HG03066 (cell line): ENCODE data around the gene STX16.

Experiments used
- ATAC-seq: cut with Tn5 transposase; IDR thresholded peaks from one replicate; pipeline ENCODE4 v1.9.1; 2021; ENCODE audit warnings: low read depth; ENCODE audit not compliant: unreplicated experiment

The STX16 gene

DNA sequence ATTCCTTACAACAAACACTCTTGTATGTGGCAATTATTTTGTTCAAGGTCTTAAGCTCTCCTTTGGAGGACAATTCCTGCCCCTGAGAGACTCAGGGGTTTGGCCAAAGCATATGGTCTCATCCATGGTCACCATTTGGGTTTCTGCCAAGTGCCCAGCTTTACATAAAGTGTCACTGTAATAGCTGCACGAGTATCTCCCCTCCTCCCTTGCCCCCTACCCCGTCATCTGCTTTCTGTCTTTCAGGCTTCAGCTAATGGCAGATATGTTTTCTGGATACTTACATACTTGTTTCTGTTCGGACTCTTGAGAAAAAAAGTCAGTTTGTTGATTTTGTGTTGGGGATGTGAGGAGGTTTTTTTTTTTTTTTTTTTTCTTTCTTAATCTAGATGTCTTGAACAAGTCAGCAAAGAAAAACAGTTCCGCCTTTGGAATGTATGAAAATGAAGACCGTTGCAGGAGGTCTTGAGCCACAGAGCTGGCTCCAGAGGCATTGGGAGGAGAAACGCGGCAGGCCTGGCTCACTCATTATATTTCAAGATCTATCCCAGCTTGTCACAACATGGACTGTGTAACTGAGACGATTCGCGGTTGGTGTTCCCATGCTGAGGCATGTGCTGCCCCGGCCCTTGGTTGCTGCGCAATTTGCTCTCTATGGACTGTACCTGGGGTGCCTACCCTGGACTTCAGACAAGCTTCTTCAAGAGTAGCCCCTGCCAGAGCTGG, 32.6 kb upstream of the STX16 start:
- no peak for ATAC-seq

DNA sequence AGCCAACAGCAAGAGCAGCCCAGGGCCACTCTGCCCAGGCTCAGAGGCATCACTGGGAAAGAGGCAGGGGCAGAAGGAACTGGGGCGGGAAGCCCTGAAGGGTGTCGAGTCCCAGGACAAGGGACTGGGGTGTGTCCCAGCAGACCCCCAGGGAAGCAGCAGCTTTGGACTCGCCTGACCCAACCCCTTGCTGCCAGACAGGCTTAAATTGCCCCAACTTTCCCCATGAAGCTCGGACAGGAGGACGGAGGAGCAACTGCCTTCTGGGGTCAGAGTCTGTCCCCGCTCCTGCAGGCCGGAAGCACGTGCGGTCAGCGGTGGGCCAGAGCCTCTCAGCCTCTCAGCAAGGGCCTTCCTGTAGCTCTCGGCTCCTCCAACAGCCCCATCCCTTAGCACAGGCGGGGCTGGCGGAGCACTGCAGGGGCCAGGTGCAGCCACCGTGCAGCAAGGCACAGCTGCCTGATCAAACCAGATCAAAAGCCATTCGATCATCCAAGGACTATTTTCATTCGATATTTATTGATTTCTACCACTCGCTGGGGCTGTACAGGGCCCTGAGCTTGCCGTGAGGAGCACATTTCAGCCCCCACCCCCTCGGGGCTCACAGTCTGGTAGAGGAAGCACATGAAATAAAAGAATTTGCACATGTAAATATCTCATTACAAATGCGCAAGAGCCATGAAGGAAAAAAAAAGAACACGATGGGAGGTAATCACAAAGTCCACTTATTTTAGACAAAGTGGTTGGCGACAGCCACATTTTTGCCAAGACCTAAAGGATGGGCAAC, 31.8 kb upstream of the STX16 start:
- no peak for ATAC-seq

DNA sequence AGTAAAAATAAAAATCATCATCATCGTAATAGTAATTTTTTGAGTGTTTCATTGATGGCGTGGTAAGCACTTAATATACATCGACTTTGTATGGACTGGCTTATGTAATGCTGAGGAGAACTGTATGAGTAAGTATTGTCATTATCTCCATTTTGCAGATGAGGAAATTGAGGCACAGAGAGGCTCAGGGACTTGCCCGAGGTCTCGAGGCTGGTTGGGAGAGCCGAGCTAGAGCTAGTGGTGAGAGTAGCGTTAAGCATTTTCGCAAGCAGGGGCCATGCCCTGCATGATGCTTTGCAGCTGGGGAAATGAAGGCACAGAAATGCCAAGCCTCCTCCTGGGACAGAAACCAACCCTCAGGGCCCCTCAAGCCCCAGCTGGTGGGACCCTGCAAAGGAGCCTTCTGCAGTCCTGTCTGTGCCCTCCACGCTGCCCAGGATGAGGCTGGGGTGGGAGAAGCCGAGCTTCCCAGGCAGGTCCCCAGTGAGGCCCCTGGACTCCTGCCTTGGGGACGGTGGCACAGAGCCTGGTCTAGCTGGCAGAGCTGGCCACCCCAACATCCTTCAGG, 31.1 kb upstream of the STX16 start:
- ATAC-seq: no peak

DNA sequence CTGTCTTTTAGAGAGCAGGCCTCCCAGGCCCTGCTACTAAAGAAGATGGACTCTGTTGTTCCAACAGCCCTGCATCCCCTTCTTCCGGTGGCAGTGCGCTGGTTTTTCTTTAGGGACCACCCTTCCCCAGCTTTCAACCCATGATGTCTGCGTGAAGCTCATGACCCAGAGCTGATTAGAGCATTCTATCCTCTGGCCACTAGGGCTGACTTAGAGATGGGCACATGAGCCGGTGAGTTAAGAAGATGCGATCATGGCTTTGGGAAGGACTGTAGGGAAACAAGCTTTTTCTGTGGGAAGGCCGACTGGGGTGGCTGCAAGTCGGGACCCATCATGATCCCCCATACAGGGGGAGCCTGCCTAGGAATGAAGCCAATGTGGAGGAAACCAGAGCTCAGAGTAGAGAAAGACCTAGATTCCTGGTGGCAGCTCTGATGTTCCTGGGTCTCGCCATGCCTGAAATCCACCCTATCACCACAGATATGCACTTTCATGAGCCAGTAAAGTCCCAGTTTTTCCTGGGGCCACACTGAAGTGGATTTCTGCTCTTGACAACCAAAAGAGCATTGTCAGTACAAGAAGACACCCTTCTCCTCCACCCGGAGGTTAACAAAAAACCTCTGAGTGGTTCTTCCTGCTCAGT, 29.1 kb upstream of the STX16 start:
- no peak for ATAC-seq

DNA sequence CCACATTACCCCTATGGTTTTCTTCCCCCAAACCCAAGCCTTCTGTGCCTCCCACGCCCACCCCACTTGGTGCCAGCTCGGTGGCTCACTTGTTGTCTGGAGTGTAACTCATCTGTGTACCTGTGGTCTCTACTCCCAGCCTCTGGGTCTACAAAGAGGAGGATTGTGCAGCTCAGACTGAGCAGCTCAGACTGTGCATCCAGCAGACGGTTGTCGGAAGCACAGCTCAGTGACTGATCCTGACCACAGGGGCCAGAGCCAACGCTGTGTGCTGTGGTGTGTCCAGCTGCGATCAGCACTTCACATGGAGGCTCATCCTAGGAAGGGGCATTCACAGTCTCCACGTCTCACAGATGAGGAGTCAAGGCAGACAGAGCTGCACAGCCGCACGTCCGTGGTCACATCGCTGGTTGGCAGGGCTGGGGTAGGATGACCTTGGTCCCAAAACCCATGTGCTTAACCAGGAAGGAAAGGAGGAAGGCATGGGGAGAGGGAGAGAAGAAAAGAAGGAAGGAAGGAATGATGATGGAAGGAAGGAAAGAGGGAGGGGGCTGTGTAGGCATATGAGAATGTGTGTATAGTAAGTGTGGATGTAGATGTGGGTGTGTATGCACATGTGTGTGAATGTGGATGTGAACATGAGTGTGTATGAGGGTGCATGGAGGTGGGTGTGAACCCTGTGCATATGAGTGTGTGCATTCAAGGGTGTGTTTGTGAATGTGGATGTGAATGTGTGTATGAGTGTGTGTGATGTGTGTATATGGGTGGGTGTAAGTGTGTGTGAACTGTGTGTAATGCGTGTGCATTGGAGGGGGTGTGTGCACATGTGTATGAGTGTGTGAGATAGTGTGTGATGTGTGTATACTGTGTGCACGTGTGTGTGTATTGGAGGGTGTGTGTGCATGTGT, 28.2 kb upstream of the STX16 start:
- no peak for ATAC-seq

DNA sequence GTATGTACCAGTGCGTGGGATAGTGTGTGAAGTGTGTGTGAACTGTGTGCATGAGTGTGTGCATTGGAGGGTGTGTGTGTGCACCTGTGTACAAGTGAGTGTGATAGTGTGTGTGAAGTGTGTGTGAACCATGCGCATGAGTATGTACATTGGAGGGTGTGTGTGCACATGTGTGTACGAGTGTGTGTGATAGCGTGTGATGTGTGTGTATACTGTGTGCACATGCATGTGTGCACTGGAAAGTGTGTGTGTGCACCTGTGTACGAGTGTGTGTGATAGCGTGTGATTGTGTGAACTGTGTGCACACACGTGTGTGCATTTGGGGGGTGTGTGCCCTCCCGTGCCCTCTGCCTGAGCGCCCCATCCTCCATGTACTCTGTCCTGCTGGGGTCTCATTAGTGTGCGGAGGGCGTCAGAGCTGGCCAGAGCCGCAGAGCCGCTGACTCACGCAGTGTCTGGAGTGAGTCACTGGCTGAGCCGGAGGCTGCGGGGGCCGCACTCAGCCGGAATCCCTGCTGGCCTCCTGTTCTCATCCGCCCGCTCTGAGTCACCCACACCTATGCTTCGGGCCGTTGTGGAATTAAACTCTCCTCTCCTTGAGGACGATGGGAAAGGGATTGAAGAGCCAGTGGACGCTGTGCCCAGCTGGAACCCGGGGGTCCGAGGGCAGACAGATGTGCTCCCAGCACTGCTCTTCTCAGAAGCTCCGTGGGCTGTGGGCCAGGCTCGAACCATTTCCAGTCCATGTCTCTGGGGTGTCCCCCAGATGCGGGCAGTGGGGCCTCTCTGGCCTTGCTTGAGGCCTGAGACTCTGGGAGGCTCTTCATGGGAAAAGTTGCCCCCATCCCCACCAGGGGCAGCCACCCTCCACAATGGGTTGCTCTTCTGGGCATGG, 27.3 kb upstream of the STX16 start:
- no peak for ATAC-seq

DNA sequence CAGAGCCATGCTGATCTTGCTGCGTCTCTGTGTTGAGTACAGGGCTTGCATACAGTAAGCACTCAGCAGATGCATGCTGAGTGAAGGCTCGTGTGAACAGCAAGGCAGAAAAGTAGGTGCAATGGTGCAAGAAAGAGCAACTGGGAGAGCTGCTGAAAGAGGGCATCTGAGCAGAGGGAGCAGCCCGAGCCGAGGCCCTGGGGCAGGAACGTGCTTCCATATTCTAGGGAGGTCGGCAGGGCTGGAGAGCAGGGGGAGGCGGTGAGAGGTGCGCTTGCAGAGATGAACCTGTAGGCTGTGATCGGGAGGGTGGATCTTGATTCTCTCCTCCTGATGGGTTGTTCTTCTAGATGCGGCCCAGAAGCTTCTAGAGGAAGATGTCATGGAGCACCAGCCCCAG, 26.4 kb upstream of the STX16 start:
- ATAC-seq: no peak

DNA sequence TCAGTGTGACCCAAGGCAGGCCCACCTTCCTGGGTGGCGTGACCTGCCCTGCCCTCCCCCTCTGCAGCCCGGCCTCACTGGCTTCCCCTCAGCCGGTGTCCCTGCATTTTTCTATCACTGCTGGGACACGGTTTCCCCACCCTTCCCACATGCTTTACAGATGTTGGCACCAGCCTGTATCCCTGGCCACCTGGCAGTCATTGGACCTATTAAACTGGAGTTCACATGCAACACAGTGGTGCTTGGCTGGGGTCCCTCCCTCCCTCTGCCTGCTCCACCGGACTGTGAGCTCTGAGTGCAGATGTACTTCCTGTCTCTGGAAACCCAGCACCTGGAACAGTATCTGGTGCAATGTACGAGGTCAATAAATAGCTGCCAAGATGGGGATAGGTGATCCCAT, 25.5 kb upstream of the STX16 start:
- ATAC-seq: no peak

DNA sequence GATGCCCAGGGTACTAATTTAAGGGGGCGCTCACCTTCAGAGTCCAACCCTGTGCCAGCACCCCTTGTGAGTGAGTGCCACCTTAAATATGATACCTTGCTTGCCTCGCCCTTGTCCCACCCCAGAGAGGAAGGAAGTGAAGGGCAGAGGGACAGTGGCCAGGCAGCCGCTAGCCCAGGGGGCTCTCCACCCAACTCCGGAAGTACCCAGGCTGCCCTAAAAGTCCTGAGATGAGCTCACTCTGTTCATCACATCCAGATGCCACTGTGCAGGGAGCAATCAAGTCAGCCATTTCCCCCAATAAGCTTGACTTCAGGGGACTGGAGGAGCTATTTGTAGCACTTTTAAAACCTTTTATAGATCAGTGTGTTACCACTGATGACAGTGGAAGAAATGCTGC, 25.0 kb upstream of the STX16 start:
- ATAC-seq: no peak

DNA sequence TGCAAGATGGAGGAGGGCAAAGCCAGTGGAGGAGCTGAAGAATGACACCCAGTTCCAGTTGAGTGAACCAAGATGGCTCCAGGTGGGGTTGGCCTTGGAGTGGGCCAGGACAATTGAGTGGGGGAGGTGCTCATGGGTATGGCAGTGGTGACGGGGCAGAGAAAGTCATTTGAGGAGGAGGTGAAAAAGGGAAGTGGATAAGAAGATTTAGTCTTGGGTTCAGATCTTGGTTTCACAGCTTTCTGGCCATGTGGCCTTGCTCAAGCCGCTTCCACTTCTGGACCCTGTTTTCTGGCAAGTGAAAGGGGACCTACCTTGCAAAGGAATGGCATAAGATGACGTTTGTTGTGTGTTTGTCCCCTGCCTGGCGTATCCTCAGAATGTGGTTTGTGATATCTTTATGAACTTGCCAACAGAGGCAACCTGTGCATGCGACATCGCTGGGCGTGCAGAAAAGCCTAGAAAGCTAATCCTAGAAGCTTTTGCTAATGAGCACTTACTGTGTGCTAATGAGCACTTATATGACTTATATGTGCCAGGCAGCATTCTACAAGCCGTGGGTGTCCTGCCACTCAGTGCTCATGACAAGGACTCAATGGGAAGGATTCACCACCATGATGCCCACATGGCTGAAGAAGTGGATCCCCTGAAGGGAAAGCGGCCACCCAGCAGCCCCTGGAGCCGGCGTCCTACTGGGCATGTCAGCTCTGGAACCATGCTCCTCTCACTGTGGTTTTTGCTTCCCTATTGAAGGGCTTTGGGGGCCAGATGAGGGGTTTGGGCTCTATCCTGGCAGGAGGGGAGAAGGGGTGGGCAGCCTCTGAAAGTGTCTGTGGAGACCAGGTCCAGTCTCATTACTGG, 23.6 kb upstream of the STX16 start:
- no peak for ATAC-seq

DNA sequence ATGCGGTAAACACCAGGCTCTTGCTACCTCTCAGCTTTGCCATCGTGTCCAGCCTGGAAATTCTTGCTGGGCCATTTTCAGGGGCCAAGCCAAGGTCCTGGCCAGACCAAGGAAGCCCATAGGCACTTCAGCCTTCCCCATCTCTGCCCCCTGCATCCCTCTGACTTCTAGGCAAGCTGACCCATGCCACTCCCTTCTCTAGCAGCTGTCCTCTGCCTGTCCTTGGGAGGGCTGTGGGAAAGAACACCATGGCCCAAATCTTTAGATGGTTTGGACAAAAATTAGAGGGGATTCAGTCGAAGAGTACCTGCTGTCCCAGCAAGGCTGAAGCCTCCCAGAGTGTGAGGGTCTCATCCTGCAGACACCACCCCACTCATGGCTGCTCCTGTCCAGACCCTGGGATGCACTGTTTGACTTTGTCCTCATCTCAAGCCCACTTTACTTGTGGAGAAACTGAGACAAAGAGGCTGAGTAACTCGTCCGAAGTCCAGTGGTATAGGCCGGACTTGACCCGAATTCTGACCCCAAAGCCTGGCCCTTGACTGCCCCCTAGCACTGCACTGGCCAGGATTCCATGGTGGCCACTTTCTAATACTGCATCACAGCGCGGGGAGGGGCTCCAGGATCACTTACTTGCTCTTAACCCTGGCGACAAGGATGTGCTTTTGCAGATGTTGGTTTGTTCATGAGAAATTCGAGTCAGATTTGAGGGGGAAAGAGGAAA, 22.4 kb upstream of the STX16 start:
- no peak for ATAC-seq

DNA sequence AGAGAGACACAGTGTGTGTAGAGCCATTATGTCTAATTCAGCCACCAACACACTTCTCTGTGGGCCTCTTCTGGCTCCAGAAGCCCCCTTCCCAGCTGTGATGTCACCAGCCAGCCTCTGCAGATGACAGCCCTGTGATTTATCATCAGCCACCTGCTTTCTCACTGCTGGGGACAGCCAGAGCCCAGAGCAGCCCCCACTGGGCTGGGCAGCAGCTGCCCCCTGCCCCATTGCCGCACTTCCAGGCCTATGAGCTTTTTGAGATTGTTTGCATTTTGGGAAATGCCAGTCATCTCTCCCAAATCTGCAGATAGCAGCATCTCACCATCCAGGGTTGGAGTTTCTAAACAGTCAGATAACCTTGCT, 21.9 kb upstream of the STX16 start:
- no peak for ATAC-seq

DNA sequence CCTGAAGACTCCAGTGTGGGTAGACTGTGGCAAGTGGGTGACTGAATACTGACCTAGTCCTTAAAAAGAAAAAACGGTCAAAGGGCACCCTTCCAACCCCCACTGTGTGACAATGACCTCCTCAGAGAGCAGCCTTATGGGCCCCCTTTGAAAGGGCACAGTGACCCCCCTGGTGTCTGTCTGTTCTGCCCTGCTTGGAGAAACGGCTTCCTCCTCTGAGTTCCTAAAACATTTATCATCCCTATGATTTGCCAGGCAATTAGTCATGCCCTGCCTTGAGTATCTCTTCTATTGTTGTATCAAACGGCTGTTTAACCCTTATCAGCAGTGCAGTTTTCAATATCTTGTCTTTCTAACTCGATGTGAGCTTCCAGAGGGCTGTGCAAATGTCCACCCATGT, 21.0 kb upstream of the STX16 start:
- ATAC-seq: no peak

DNA sequence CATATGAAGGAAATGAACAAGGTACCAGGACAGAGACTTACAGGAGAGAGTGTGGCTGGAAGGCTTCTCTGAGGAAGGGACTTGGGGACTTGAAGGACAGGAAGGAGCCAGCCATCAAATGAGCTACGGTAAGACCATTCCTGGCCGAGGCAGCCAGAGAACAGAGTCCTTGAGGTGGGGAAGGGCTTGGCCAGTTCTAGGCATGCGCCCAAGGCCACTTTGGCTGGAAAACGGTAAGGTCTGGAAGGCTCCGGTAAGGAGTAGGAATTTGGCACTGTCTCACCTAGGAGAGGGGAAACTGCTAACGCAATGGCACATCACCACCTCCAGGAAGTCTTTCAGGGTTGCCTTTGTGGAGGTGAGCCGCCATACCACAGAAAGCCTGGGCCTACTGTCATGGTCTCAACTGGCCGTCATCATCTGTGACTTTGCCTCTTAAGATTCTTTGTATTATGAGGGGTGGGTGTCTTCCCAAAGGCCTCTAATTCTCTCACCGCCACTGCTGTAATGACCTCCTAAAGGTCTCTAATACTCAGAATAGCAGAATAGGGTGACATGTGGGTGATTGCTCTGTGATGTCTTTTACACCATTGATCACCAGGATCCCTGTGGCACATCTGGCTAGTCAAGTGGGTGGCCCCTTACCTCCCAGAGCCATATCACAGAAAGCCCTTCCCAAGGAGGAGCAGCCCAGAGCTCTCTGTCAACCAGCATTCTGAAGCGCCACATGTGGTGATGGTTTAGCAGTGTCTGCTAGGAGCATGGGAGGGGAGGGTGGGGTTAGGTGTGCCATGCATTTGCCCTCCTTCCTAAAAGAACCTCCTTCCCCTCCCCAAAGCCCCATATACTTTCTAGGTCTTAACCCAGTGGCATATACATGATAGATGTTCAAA, 17.7 kb upstream of the STX16 start:
- ATAC-seq: no peak

DNA sequence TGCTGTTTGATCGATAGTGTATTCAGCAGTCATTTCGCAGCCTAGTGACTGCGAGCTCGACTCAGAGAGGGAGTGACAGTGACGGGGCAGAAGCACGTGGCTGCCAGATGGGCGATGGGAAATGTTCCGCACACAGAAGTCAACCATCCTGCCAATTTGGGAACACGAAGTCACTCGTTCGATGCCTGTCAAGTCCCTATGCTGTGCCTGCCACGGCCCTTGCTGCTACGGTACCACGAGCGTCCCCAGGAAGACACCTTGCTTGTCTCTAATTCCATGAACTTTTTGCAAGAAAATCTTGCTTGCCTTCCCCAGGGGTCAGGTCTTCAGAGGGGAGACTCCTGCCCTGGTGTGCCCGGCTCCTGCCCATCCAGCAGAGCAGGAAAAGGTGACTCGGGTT, 17.0 kb upstream of the STX16 start:
- no peak for ATAC-seq

DNA sequence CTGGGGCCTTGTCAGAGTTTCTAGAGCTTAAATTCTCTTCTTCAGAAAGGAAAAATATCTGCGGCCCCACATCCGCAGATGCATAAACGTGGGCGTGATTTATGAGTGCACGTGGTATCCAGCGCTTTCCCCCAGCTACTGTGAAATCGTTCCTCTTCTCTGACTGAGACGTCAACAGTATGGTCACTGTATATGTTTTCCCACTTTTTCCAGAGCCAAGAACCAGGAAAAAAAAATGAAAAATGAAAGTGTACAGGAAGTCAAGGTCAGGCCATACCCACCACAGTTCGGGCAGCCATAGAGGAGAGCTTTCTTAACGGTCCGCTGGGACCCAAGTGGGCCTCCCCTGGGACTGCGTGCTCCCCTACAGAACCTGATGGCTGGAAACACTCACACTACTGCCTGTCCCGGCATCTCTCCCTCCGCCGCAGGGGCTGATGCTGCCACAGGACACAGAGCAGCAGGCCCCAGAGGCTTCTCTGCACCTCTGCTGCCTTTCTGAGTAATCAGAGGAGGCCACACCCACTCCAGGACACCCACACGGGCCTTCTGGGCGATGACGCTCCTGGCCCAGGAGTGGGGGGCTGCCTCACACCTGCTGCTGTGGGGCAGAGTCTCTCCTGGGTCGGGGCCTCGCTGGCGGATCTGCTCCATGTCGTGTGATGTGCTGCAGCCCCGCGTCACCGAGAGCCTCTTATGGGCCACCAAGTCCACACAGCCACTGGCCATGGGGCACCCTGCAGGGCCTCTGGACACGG, 16.4 kb upstream of the STX16 start:
- ATAC-seq: no peak
